Measurements from ENCODE around the gene FGF5.
"Not testable (repeated sequence)": the region's sequence is repeated elsewhere in the genome, so short reads cannot be mapped to it uniquely, and the experiment has no call there.

DNA sequence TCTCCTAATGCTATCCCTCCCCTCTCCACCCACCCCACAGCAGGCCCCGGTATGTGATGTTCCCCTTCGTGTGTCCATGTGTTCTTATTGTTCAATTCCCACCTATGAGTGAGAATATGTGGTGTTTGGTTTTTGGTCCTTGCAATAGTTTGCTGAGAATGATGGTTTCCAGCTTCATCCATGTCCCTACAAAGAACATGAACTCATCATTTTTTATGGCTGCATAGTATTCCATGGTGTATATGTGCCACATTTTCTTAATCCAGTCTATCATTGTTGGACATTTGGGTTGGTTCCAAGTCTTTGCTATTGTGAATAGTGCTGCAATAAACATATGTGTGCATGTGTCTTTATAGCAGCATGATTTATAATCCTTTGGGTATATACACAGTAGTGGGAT lies 24.2 kb downstream of the FGF5 start:
- TF ChIP-seq, protein P1, sequence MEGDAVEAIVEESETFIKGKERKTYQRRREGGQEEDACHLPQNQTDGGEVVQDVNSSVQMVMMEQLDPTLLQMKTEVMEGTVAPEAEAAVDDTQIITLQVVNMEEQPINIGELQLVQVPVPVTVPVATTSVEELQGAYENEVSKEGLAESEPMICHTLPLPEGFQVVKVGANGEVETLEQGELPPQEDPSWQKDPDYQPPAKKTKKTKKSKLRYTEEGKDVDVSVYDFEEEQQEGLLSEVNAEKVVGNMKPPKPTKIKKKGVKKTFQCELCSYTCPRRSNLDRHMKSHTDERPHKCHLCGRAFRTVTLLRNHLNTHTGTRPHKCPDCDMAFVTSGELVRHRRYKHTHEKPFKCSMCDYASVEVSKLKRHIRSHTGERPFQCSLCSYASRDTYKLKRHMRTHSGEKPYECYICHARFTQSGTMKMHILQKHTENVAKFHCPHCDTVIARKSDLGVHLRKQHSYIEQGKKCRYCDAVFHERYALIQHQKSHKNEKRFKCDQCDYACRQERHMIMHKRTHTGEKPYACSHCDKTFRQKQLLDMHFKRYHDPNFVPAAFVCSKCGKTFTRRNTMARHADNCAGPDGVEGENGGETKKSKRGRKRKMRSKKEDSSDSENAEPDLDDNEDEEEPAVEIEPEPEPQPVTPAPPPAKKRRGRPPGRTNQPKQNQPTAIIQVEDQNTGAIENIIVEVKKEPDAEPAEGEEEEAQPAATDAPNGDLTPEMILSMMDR (IDR thresholded peaks at IDR 0.05), result not testable (repeated sequence)
- TF ChIP-seq POLR2A (IDR thresholded peaks at IDR 0.05), result not testable (repeated sequence)
